Mesendoderm (in vitro differentiated cells): ENCODE results near the gene MTFP1.
A peak's percentile ranks its signal among the peaks of the same experiment; 100 is the strongest.

ENCODE experiments used
- DNase-seq: peaks from one replicate; pipeline ENCODE4 v3.0.0; 2013
- H2AK5ac ChIP-seq: 2 replicates; pipeline ENCODE4 v1.6.1; 2013; ENCODE audit warnings: low read length, inconsistent platforms
- H2BK120ac ChIP-seq: 2 replicates; pipeline ENCODE4 v1.6.1; 2013; ENCODE audit warnings: low read depth, mild to moderate bottlenecking, low read length, moderate library complexity, mixed read lengths
- H2BK15ac ChIP-seq: replicated peaks from 2 replicates; pipeline ENCODE4 v1.6.1; 2013; ENCODE audit warnings: low read depth, mild to moderate bottlenecking, moderate library complexity
- H2BK5ac ChIP-seq: 2 replicates; pipeline ENCODE4 v1.6.1; 2013; ENCODE audit warnings: low read length, inconsistent platforms
- H3K18ac ChIP-seq: 2 replicates; pipeline ENCODE4 v1.6.1; 2013; ENCODE audit warnings: mild to moderate bottlenecking, low read length, mixed read lengths
- H3K23ac ChIP-seq: one replicate; pipeline ENCODE4 v1.6.1; 2013; ENCODE audit warnings: low read length
- H3K27ac ChIP-seq: 2 replicates; pipeline ENCODE4 v1.5.1; 2013; ENCODE audit warnings: low read depth, mild to moderate bottlenecking, inconsistent platforms, low read length, moderate library complexity
- H3K27me3 ChIP-seq: 2 replicates; pipeline ENCODE4 v1.6.1; 2013; ENCODE audit warnings: low read length, control low read depth, mild to moderate bottlenecking, inconsistent platforms; ENCODE audit not compliant: insufficient read depth, poor library complexity
- H3K36me3 ChIP-seq: 2 replicates; pipeline ENCODE4 v1.6.1; 2013; ENCODE audit warnings: low read length, inconsistent platforms; ENCODE audit not compliant: control insufficient read depth, insufficient read depth
- H3K4ac ChIP-seq: one replicate; pipeline ENCODE4 v1.6.1; 2013; ENCODE audit warnings: low read depth, mild to moderate bottlenecking, low read length, moderate library complexity
- H3K4me1 ChIP-seq: 2 replicates; pipeline ENCODE4 v1.6.1; 2013; ENCODE audit warnings: low read depth, low read length, inconsistent platforms; ENCODE audit not compliant: control insufficient read depth
- H3K4me2 ChIP-seq: 2 replicates; pipeline ENCODE4 v1.6.1; 2013; ENCODE audit warnings: low read length
- H3K4me3 ChIP-seq: 2 replicates; pipeline ENCODE4 v1.5.1; 2013; ENCODE audit warnings: mild to moderate bottlenecking, low read length
- H3K56ac ChIP-seq: one replicate; pipeline ENCODE4 v1.6.1; 2013; ENCODE audit warnings: low read length
- H3K79me1 ChIP-seq: 2 replicates; pipeline ENCODE4 v1.6.1; 2013; ENCODE audit warnings: low read length, inconsistent platforms
- H3K79me2 ChIP-seq: 2 replicates; pipeline ENCODE4 v1.6.1; 2013; ENCODE audit warnings: mild to moderate bottlenecking, low read length; ENCODE audit not compliant: control insufficient read depth, insufficient read depth
- H3K9ac ChIP-seq: 2 replicates; pipeline ENCODE4 v1.6.1; 2013; ENCODE audit warnings: low read length, inconsistent platforms
- H4K5ac ChIP-seq: one replicate; pipeline ENCODE4 v1.6.1; 2013; ENCODE audit warnings: low read length
- H4K8ac ChIP-seq: one replicate; pipeline ENCODE4 v1.6.1; 2013; ENCODE audit warnings: low read depth, mild to moderate bottlenecking, control low read depth, low read length, moderate library complexity
- whole genome bisulfite sequencing: extraction: QIAGEN DNeasy Blood & Tissue Kit; methylation state at CpG from one replicate; pipeline ENCODE4 v1.1.7; 2013; ENCODE audit warnings: low lambda C conversion rate, missing lambda C conversion rate; ENCODE audit not compliant: insufficient coverage; ENCODE audit errors: extremely low coverage; 5-methylcytosine and 5-hydroxymethylcytosine counted together

The MTFP1 gene

GRCh38 chr22:30438559-30438958, 13.0 kb downstream of the MTFP1 start:
- H2BK15ac ChIP-seq, result no peak overlapping the region
- H3K79me1 ChIP-seq, result no peaks in the 10 kb centered on the region

GRCh38 chr22:30439226-30439625, 13.7 kb downstream of the MTFP1 start:
- no peaks in the 10 kb centered on the region for H3K4me1 ChIP-seq
- no peak overlapping the region for H4K5ac ChIP-seq
- no CpG with 5 or more reads among the region's 4 CpGs for WGBS
- no peaks in the 10 kb centered on the region for H3K79me1 ChIP-seq
- no peaks in the 10 kb centered on the region for H3K79me2 ChIP-seq
- H3K27ac ChIP-seq, result no peak overlapping the region
- H2BK15ac ChIP-seq, result no peak overlapping the region
- H2BK120ac ChIP-seq, result no peak overlapping the region
- H3K18ac ChIP-seq, result no peak overlapping the region
- H3K4me2 ChIP-seq, result no peak overlapping the region
- H3K9ac ChIP-seq, result no peak overlapping the region
- no peak overlapping the region for H2BK5ac ChIP-seq
- H3K4me3 ChIP-seq, result no peak overlapping the region
- H3K4ac ChIP-seq, result no peak overlapping the region
- no peak overlapping the region for H3K23ac ChIP-seq
- DNase-seq, result no peak
- no peak overlapping the region for H3K56ac ChIP-seq
- H4K8ac ChIP-seq, result no peak overlapping the region
- H2AK5ac ChIP-seq, result no peak overlapping the region
- no peaks in the 10 kb centered on the region for H3K36me3 ChIP-seq
- H3K27me3 ChIP-seq, result no peaks in the 10 kb centered on the region

More at GRCh38 chr22:30438559-30438958, 13.0 kb downstream of the MTFP1 start:
- H3K79me2 ChIP-seq, result no peaks in the 10 kb centered on the region
- no peak overlapping the region for H4K8ac ChIP-seq
- no peak overlapping the region for H2BK5ac ChIP-seq
- H3K9ac ChIP-seq, result no peak overlapping the region
- no peak overlapping the region for H4K5ac ChIP-seq
- H3K4me2 ChIP-seq, result no peak overlapping the region
- no peak overlapping the region for H3K4ac ChIP-seq
- H2BK120ac ChIP-seq, result no peak overlapping the region
- no peak overlapping the region for H3K4me3 ChIP-seq
- WGBS, result no CpG with 5 or more reads among the region's 3 CpGs
- H3K27me3 ChIP-seq, result no peaks in the 10 kb centered on the region
- no peak overlapping the region for H3K56ac ChIP-seq
- no peak overlapping the region for H3K18ac ChIP-seq
- H3K4me1 ChIP-seq, result no peaks in the 10 kb centered on the region
- no peaks in the 10 kb centered on the region for H3K36me3 ChIP-seq
- no peak for DNase-seq
- no peak overlapping the region for H2AK5ac ChIP-seq
- H3K23ac ChIP-seq, result no peak overlapping the region
- H3K27ac ChIP-seq, result no peak overlapping the region

GRCh38 chr22:30439836-30440235, 14.3 kb downstream of the MTFP1 start:
- H4K5ac ChIP-seq, result no peak overlapping the region
- no CpG with 5 or more reads among the region's 11 CpGs for WGBS
- no peak for DNase-seq

GRCh38 chr22:30441088-30441487, 15.5 kb downstream of the MTFP1 start:
- no peaks in the 10 kb centered on the region for H3K79me2 ChIP-seq
- no peak overlapping the region for H3K18ac ChIP-seq
- no peak overlapping the region for H4K5ac ChIP-seq
- H3K4me3 ChIP-seq, result no peak overlapping the region
- DNase-seq, result no peak
- no peak overlapping the region for H3K4me2 ChIP-seq
- H3K36me3 ChIP-seq, result no peaks in the 10 kb centered on the region
- peaks cover 2% of the 10 kb centered on the region for H3K4me1 ChIP-seq
- no peak overlapping the region for H3K23ac ChIP-seq
- H3K79me1 ChIP-seq, result no peaks in the 10 kb centered on the region
- H3K9ac ChIP-seq, result no peak overlapping the region
- no peak overlapping the region for H3K27ac ChIP-seq
- H2BK120ac ChIP-seq, result no peak overlapping the region
- H4K8ac ChIP-seq, result no peak overlapping the region
- WGBS, result no CpG with 5 or more reads among the region's 9 CpGs
- no peak overlapping the region for H2AK5ac ChIP-seq
- H3K27me3 ChIP-seq, result no peaks in the 10 kb centered on the region
- no peak overlapping the region for H2BK5ac ChIP-seq
- no peak overlapping the region for H3K4ac ChIP-seq
- H2BK15ac ChIP-seq, result no peak overlapping the region
- H3K56ac ChIP-seq, result no peak overlapping the region

More at GRCh38 chr22:30439836-30440235, 14.3 kb downstream of the MTFP1 start:
- Histone ChIP-seq H3K23ac (no peak overlapping the region), H3K4me3 (no peak overlapping the region), H3K18ac (no peak overlapping the region), H3K36me3 (no peaks in the 10 kb centered on the region), H3K4ac (no peak overlapping the region), H2BK15ac (no peak overlapping the region), H3K9ac (no peak overlapping the region), H3K27ac (no peak overlapping the region), H3K56ac (no peak overlapping the region), H3K79me2 (no peaks in the 10 kb centered on the region), H3K79me1 (no peaks in the 10 kb centered on the region), H4K8ac (no peak overlapping the region), H2AK5ac (no peak overlapping the region), H3K4me2 (no peak overlapping the region), H3K27me3 (no peaks in the 10 kb centered on the region), H3K4me1 (peaks cover under 1% of the 10 kb centered on the region), H2BK5ac (no peak overlapping the region), H2BK120ac (no peak overlapping the region)

- H4K5ac ChIP-seq, result peak overlapping the region; percentile 99
- H3K36me3 ChIP-seq, result no peaks in the 10 kb centered on the region
- no CpG with 5 or more reads among the region's 11 CpGs for WGBS
- H3K9ac ChIP-seq, result peak overlapping the region; percentile 69
- H2AK5ac ChIP-seq, result no peak overlapping the region
- no peaks in the 10 kb centered on the region for H3K79me1 ChIP-seq
- no peak overlapping the region for H2BK5ac ChIP-seq
- H3K18ac ChIP-seq, result peak overlapping the region; percentile 56
- H3K4me3 ChIP-seq, result no peak overlapping the region
- H3K23ac ChIP-seq, result no peak overlapping the region
- no peaks in the 10 kb centered on the region for H3K27me3 ChIP-seq
- peak overlapping the region; percentile 95 for H4K8ac ChIP-seq
- H3K4me1 ChIP-seq, result peaks cover 2% of the 10 kb centered on the region
- H3K27ac ChIP-seq, result no peak overlapping the region
- H3K79me2 ChIP-seq, result no peaks in the 10 kb centered on the region
- H3K4ac ChIP-seq, result no peak overlapping the region
- DNase-seq, result peak; percentile 87
- peak overlapping the region; percentile 74 for H3K4me2 ChIP-seq
- no peak overlapping the region for H2BK120ac ChIP-seq
- H2BK15ac ChIP-seq, result no peak overlapping the region
- H3K56ac ChIP-seq, result peak overlapping the region; percentile 80
These were observed 19.3 kb downstream of the MTFP1 start for GRCh38 chr22:30444632-30445437.
